ENCODE results near the gene PRDM5.

PRDM5 gene

GRCh38 chr4:120902925-120903324 lies 19.6 kb downstream of the PRDM5 start:
- DNase-seq: no peak

GRCh38 chr4:120901731-120902130 lies 20.8 kb downstream of the PRDM5 start:
- DNase-seq: no peak

- DNase-seq: no peak
Measured at GRCh38 chr4:120897981-120898719, 24.4 kb downstream of the PRDM5 start.

- no peak for DNase-seq
Measured at GRCh38 chr4:120895554-120895953, 27.0 kb downstream of the PRDM5 start.

GRCh38 chr4:120893314-120893713 lies 29.2 kb downstream of the PRDM5 start:
- DNase-seq: no peak

- no peak for DNase-seq
Measured at GRCh38 chr4:120886191-120886590, 36.3 kb downstream of the PRDM5 start.

- DNase-seq: no peak
Measured at GRCh38 chr4:120881846-120882245, 40.7 kb downstream of the PRDM5 start.

- DNase-seq: no peak
Measured at GRCh38 chr4:120881351-120881750, 41.2 kb downstream of the PRDM5 start.

GRCh38 chr4:120877021-120877420 lies 45.5 kb downstream of the PRDM5 start:
- DNase-seq: no peak

- DNase-seq: no peak
Measured at GRCh38 chr4:120874792-120875774, 47.4 kb downstream of the PRDM5 start.

GRCh38 chr4:120873554-120873953 lies 49.0 kb downstream of the PRDM5 start:
- no peak for DNase-seq

- no peak for DNase-seq
Measured at GRCh38 chr4:120871173-120871572, 51.4 kb downstream of the PRDM5 start.

GRCh38 chr4:120870279-120870673 lies 52.2 kb downstream of the PRDM5 start:
- DNase-seq: peak; percentile 13

- DNase-seq: no peak
Measured at GRCh38 chr4:120869613-120870278, 52.8 kb downstream of the PRDM5 start.

- no peak for DNase-seq
Measured at GRCh38 chr4:120867506-120867905, 55.0 kb downstream of the PRDM5 start.

GRCh38 chr4:120865985-120866384 lies 56.5 kb downstream of the PRDM5 start:
- no peak for DNase-seq

GRCh38 chr4:120864969-120865368 lies 57.6 kb downstream of the PRDM5 start:
- DNase-seq: no peak

GRCh38 chr4:120862432-120862831 lies 60.1 kb downstream of the PRDM5 start:
- no peak for DNase-seq

- DNase-seq: no peak
Measured at GRCh38 chr4:120861852-120862251, 60.7 kb downstream of the PRDM5 start.

GRCh38 chr4:120858776-120859175 lies 63.8 kb downstream of the PRDM5 start:
- DNase-seq: peak; percentile 5

- DNase-seq: no peak
Measured at GRCh38 chr4:120857312-120857711, 65.2 kb downstream of the PRDM5 start.

- DNase-seq: peak; percentile 18
Measured at GRCh38 chr4:120856294-120856693, 66.2 kb downstream of the PRDM5 start.

GRCh38 chr4:120855307-120856001 lies 67.1 kb downstream of the PRDM5 start:
- DNase-seq: peak; percentile 28

Data from RPMI8226 (cell line).